IMR-90 (cell line): ENCODE results near the gene SLC38A4. TPM values are rescaled to one million over a fixed set of nuclear protein-coding genes. Genes with fewer than 3 reads are reported as not detected.

Source experiments
- ATAC-seq: fragments of 200-7000 bp; cut with Tn5 transposase; 2 replicates; pipeline ENCODE4 v1.9.1; 2020; ENCODE audit warnings: low read depth, mild to moderate bottlenecking, moderate library complexity
- BruUV-seq: library from RNA; stranded (reverse); fragments of 400-500 nt; replicated peaks from 2 replicates; lab custom pipeline; 2021; lab: Mats Ljungman, UMichigan
- CTCF ChIA-PET: fragments of 300-600 bp; formaldehyde crosslinking; extraction: SDS; loops from one replicate; lab custom pipeline; 2021; ENCODE audit warnings: antibody characterized with exemption; lab: Yijun Ruan, JAX
- POLR2A ChIA-PET: fragments of 300-600 bp; sonication (Branson Sonifier 250); formaldehyde crosslinking; loops from one replicate; lab custom pipeline; 2022; ENCODE audit warnings: antibody characterized with exemption; ENCODE audit not compliant: unreplicated experiment; lab: Charles Lee
- DNase-seq: peaks from one replicate; pipeline ENCODE4 v3.0.0; 2013
- H2AFZ ChIP-seq: replicated peaks from 2 replicates; pipeline ENCODE3; 2013; ENCODE audit warnings: low read length, mild to moderate bottlenecking; ENCODE audit not compliant: poor library complexity
- H2AK5ac ChIP-seq: 2 replicates; pipeline ENCODE4 v1.6.1; 2013; ENCODE audit warnings: low read depth, low read length, inconsistent platforms
- H2AK9ac ChIP-seq: replicated peaks from 2 replicates; pipeline ENCODE3; 2013; ENCODE audit warnings: mild to moderate bottlenecking, low read depth, low read length, moderate library complexity; ENCODE audit not compliant: poor library complexity
- H2BK120ac ChIP-seq: 2 replicates; pipeline ENCODE4 v1.6.1; 2013; ENCODE audit warnings: low read depth, low read length, inconsistent platforms
- H2BK15ac ChIP-seq: 3 replicates; pipeline ENCODE4 v1.6.1; 2013; ENCODE audit warnings: low read depth, low read length, inconsistent platforms
- H2BK20ac ChIP-seq: 2 replicates; pipeline ENCODE4 v1.6.1; 2013; ENCODE audit warnings: low read depth, mild to moderate bottlenecking, inconsistent platforms, low read length, moderate library complexity
- H2BK5ac ChIP-seq: 2 replicates; pipeline ENCODE4 v1.6.1; 2013; ENCODE audit warnings: mild to moderate bottlenecking, low read depth, low read length, inconsistent platforms; ENCODE audit not compliant: poor library complexity, severe bottlenecking
- H3K14ac ChIP-seq: replicated peaks from 2 replicates; pipeline ENCODE4 v1.6.1; 2013; ENCODE audit warnings: low read depth, low read length, inconsistent platforms
- H3K18ac ChIP-seq: 2 replicates; pipeline ENCODE4 v1.6.1; 2013; ENCODE audit warnings: low read depth, low read length, control low read depth
- H3K23ac ChIP-seq: 2 replicates; pipeline ENCODE4 v1.6.1; 2013; ENCODE audit warnings: low read depth, low read length, inconsistent platforms
- H3K27ac ChIP-seq: 2 replicates; pipeline ENCODE4 v1.5.1; 2013; ENCODE audit warnings: mild to moderate bottlenecking, control low read depth, low read length; ENCODE audit not compliant: insufficient read depth
- H3K27me3 ChIP-seq: 2 replicates; pipeline ENCODE4 v1.6.1; 2013; ENCODE audit warnings: low read length; ENCODE audit not compliant: control insufficient read depth, insufficient read depth
- H3K36me3 ChIP-seq: 2 replicates; pipeline ENCODE4 v1.6.1; 2013; ENCODE audit warnings: low read length, mixed read lengths; ENCODE audit not compliant: control insufficient read depth, insufficient read depth
- H3K4ac ChIP-seq: 2 replicates; pipeline ENCODE4 v1.6.1; 2013; ENCODE audit warnings: low read depth, low read length, inconsistent platforms
- H3K4me1 ChIP-seq: 2 replicates; pipeline ENCODE4 v1.6.1; 2013; ENCODE audit warnings: low read length, mixed read lengths; ENCODE audit not compliant: control insufficient read depth, insufficient read depth
- H3K4me2 ChIP-seq: 2 replicates; pipeline ENCODE4 v1.6.1; 2013; ENCODE audit warnings: low read depth, mild to moderate bottlenecking, control low read depth, low read length, moderate library complexity
- H3K4me3 ChIP-seq: 2 replicates; pipeline ENCODE4 v1.5.1; 2013; ENCODE audit warnings: low read depth, mild to moderate bottlenecking, control low read depth, low read length, moderate library complexity; ENCODE audit not compliant: insufficient read depth
- H3K56ac ChIP-seq: 2 replicates; pipeline ENCODE4 v1.6.1; 2013; ENCODE audit warnings: low read length, inconsistent platforms; ENCODE audit not compliant: insufficient read depth; ENCODE audit errors: extremely low read depth
- H3K79me1 ChIP-seq, 2 experiments: 2 replicates each; pipeline ENCODE4 v1.6.1; 2013; ENCODE audit warnings: low read length in 2 of 2, inconsistent platforms in 1 of 2, low read depth in 1 of 2
- H3K9ac ChIP-seq: 2 replicates; pipeline ENCODE4 v1.6.1; 2013; ENCODE audit warnings: low read depth, low read length, control low read depth
- H3K9me1 ChIP-seq: 2 replicates; pipeline ENCODE4 v1.6.1; 2013; ENCODE audit warnings: low read length, inconsistent platforms; ENCODE audit not compliant: insufficient read depth
- H3K9me3 ChIP-seq: 2 replicates; pipeline ENCODE4 v1.6.1; 2013; ENCODE audit warnings: low read length; ENCODE audit not compliant: control insufficient read depth, insufficient read depth
- H4K20me1 ChIP-seq: 2 replicates; pipeline ENCODE4 v1.6.1; 2013; ENCODE audit warnings: low read length, inconsistent platforms; ENCODE audit not compliant: insufficient read depth
- H4K5ac ChIP-seq: 2 replicates; pipeline ENCODE4 v1.6.1; 2013; ENCODE audit warnings: mild to moderate bottlenecking, low read depth, low read length, control low read depth
- H4K8ac ChIP-seq, 2 experiments: 2 replicates each; pipeline ENCODE4 v1.6.1; 2013; ENCODE audit warnings: low read depth in 2 of 2, low read length in 2 of 2, control low read depth in 1 of 2, inconsistent platforms in 1 of 2
- H4K91ac ChIP-seq: 2 replicates; pipeline ENCODE4 v1.6.1; 2013; ENCODE audit warnings: low read depth, low read length, inconsistent platforms; ENCODE audit not compliant: insufficient read depth
- BHLHE40 ChIP-seq: fragments of 150-350 bp; IDR thresholded peaks from 2 replicates; pipeline ENCODE4 v1.6.1; 2016; ENCODE audit warnings: mild to moderate bottlenecking, low read depth, low read length
- CEBPB ChIP-seq: IDR thresholded peaks from 2 replicates; pipeline ENCODE4 v1.6.1; 2012; ENCODE audit warnings: low read depth, low read length, improper control_type of control experiment
- CHD1 ChIP-seq: IDR thresholded peaks from 2 replicates; pipeline ENCODE4 v1.6.1; 2012; ENCODE audit warnings: low read depth, low read length, improper control_type of control experiment
- ELK1 ChIP-seq: fragments of 150-350 bp; IDR thresholded peaks from 2 replicates; pipeline ENCODE4 v1.6.1; 2016; ENCODE audit warnings: low read depth, mild to moderate bottlenecking, low read length, moderate library complexity, borderline replicate concordance
- FOS ChIP-seq: fragments of 150-350 bp; IDR thresholded peaks from 2 replicates; pipeline ENCODE4 v1.6.1; 2016; ENCODE audit warnings: low read depth, low read length
- MAFK ChIP-seq: IDR thresholded peaks from 2 replicates; pipeline ENCODE4 v1.6.1; 2012; ENCODE audit warnings: low read depth, low read length, improper control_type of control experiment
- MAZ ChIP-seq: IDR thresholded peaks from 2 replicates; pipeline ENCODE4 v1.6.1; 2012; ENCODE audit warnings: low read depth, mild to moderate bottlenecking, low read length, improper control_type of control experiment, moderate library complexity, borderline replicate concordance
- NFE2L2 ChIP-seq: fragments of 150-350 bp; IDR thresholded peaks from 2 replicates; pipeline ENCODE4 v1.6.1; 2016; ENCODE audit warnings: low read depth, mild to moderate bottlenecking, low read length
- POLR2A ChIP-seq: IDR thresholded peaks from 2 replicates; pipeline ENCODE4 v1.6.1; 2012; ENCODE audit warnings: mild to moderate bottlenecking, low read depth, low read length
- RCOR1 ChIP-seq: IDR thresholded peaks from 2 replicates; pipeline ENCODE4 v1.6.1; 2012; ENCODE audit warnings: mild to moderate bottlenecking, low read length, improper control_type of control experiment; ENCODE audit not compliant: insufficient replicate concordance
- RFX5 ChIP-seq: IDR thresholded peaks from 2 replicates; pipeline ENCODE4 v1.8.0; 2012; ENCODE audit warnings: low read depth, mild to moderate bottlenecking, low read length, moderate library complexity
- SMC3 ChIP-seq: fragments of 150-350 bp; IDR thresholded peaks from 2 replicates; pipeline ENCODE4 v1.6.1; 2016; ENCODE audit warnings: low read depth, mild to moderate bottlenecking, antibody characterized with exemption, low read length, moderate library complexity
- USF2 ChIP-seq: fragments of 150-350 bp; IDR thresholded peaks from 2 replicates; pipeline ENCODE4 v1.6.1; 2017; ENCODE audit warnings: mild to moderate bottlenecking, antibody characterized with exemption, low read length, low read depth
- WGBS, 2 experiments: methylation state at CpG; one replicate each; pipeline versions ENCODE4 v1.1.5 to v1.1.7; 2013; ENCODE audit warnings: missing lambda C conversion rate in 2 of 2; ENCODE audit not compliant: insufficient read length in 1 of 2; ENCODE audit errors: extremely low coverage in 2 of 2; 5-methylcytosine and 5-hydroxymethylcytosine counted together
- dilution Hi-C: fragments of 300-500 bp; cut with HindIII; formaldehyde crosslinking; loops from one replicate; pipeline ENCODE4 v1.14.3; 2018; ENCODE audit warnings: low sequenced_read_pairs; ENCODE audit not compliant: unreplicated experiment
- in situ Hi-C: fragments of 300-500 bp; cut with MboI; formaldehyde crosslinking; loops from 3 replicates; pipeline ENCODE4 v1.14.3; 2019; ENCODE audit warnings: low sequenced_read_pairs, inconsistent platforms, mixed read lengths
- intact Hi-C: fragments of 100-400 bp; cut with micrococcal nuclease; formaldehyde crosslinking; loops from 2 replicates; pipeline ENCODE4 v1.10.0; 2022
- polyA plus RNA-seq, 3 experiments: library from polyadenylated mRNA; depleted of rRNA; stranded (reverse); fragments of >200 nt; gene quantifications; 2 replicates each; pipeline ENCODE4 v1.2.3, GENCODE V29; 2012; ENCODE audit warnings: low replicate concordance in 1 of 3
- total RNA-seq: library from RNA; depleted of rRNA; stranded (reverse); fragments of >200 nt; gene quantifications from 2 replicates; pipeline ENCODE4 v1.2.3, GENCODE V29; 2012
- TF ChIP-seq, protein P1 (sequence below): conservative IDR thresholded peaks from 2 replicates; pipeline ENCODE4 v1.5.1; 2012; ENCODE audit warnings: mild to moderate bottlenecking, low read depth, low read length, improper control_type of control experiment

SLC38A4 gene
- total and polyA plus RNA-seq, 2 of the 4 experiments (the other 2 are of a cell fraction) = 2.3 to 2.7 TPM

GRCh38 chr12:46754550-46754949, 71.2 kb downstream of the SLC38A4 start:
- intact Hi-C loops (loop anchor here (5.0 kb wide), 1 partner anchor 67 kb away; no protein-coding TSS in a partner anchor), in situ Hi-C loops (no loop called here), dilution Hi-C loops (no loop called here)
- Histone ChIP-seq H2BK20ac (no peak overlapping the region), H3K23ac (no peak overlapping the region), H2BK15ac (no peak overlapping the region), H2AFZ (no peak overlapping the region), H3K27me3 (no peaks in the 10 kb centered on the region), H2AK5ac (no peak overlapping the region), H3K9me1 (no peaks in the 10 kb centered on the region), H3K4me2 (no peak overlapping the region), H3K79me1 (no peaks in the 10 kb centered on the region), H3K56ac (no peak overlapping the region), H4K5ac (no peak overlapping the region), H4K8ac (no peak overlapping the region), H3K9me3 (peaks cover 3% of the 10 kb centered on the region; the same call in 1 of the 2 replicates), H2BK5ac (no peak overlapping the region), H3K14ac (no peak overlapping the region), H3K4ac (no peak overlapping the region), H3K18ac (no peak overlapping the region), H4K91ac (no peak overlapping the region), H2BK120ac (no peak overlapping the region), H3K4me1 (no peaks in the 10 kb centered on the region), H4K20me1 (no peaks in the 10 kb centered on the region), H3K9ac (no peak overlapping the region), H2AK9ac (no peak overlapping the region), H3K36me3 (no peaks in the 10 kb centered on the region), H3K4me3 (no peak overlapping the region), H3K27ac (no peak overlapping the region)
- DNase-seq = no peak
- ATAC-seq = no peak
- no CpG with 5 or more reads among the region's 3 CpGs for whole genome bisulfite sequencing, 2 experiments
- BruUV-seq = no TSS peak
- ChIA-PET POLR2A (no interaction called here), CTCF (no interaction called here)
- no peak for TF ChIP-seq NFE2L2
- TF ChIP-seq CEBPB = no peak
- TF ChIP-seq MAZ = no peak
- no peak for TF ChIP-seq CHD1
- no peak for TF ChIP-seq MAFK
- TF ChIP-seq FOS = no peak
- TF ChIP-seq BHLHE40 = no peak
- no peak for TF ChIP-seq SMC3
- TF ChIP-seq USF2 = no peak
- TF ChIP-seq RCOR1 = no peak
- TF ChIP-seq ELK1 = no peak
- no peak for TF ChIP-seq RFX5
- TF ChIP-seq POLR2A = no peak
- TF ChIP-seq, protein P1, sequence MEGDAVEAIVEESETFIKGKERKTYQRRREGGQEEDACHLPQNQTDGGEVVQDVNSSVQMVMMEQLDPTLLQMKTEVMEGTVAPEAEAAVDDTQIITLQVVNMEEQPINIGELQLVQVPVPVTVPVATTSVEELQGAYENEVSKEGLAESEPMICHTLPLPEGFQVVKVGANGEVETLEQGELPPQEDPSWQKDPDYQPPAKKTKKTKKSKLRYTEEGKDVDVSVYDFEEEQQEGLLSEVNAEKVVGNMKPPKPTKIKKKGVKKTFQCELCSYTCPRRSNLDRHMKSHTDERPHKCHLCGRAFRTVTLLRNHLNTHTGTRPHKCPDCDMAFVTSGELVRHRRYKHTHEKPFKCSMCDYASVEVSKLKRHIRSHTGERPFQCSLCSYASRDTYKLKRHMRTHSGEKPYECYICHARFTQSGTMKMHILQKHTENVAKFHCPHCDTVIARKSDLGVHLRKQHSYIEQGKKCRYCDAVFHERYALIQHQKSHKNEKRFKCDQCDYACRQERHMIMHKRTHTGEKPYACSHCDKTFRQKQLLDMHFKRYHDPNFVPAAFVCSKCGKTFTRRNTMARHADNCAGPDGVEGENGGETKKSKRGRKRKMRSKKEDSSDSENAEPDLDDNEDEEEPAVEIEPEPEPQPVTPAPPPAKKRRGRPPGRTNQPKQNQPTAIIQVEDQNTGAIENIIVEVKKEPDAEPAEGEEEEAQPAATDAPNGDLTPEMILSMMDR = no peak
